Vagina (tissue), 2 donors: ENCODE results near the gene DOK3. TPM values are rescaled to one million over a fixed set of nuclear protein-coding genes. Genes with fewer than 3 reads are reported as not detected.
"Not testable (repeated sequence)": the region's sequence is repeated elsewhere in the genome, so short reads cannot be mapped to it uniquely, and the experiment has no call there.

Experiments
- DNase-seq, 2 donors: peaks; one replicate each; pipeline ENCODE4 v3.0.0-alpha.2; 2017; ENCODE audit errors: extremely low spot score in 2 of 2
- H3K27ac ChIP-seq: fragments of 200-600 bp; sonication (generic); one replicate; pipeline ENCODE4 v1.5.1; 2019
- H3K27me3 ChIP-seq: fragments of 200-600 bp; sonication (generic); one replicate; pipeline ENCODE4 v1.5.1; 2019
- H3K36me3 ChIP-seq, 2 donors: fragments of 200-600 bp; sonication (generic); one replicate each; pipeline ENCODE4 v1.5.1; 2017 to 2019
- H3K4me1 ChIP-seq: fragments of 200-600 bp; sonication (generic); one replicate; pipeline ENCODE4 v1.5.1; 2019
- H3K4me3 ChIP-seq, 2 donors: fragments of 200-600 bp; sonication (generic); 1 replicate in 1 of 2; 2 replicates in 1 of 2; pipeline ENCODE4 v1.5.1; 2016 to 2019
- H3K9me3 ChIP-seq: fragments of 200-600 bp; sonication (generic); one replicate; pipeline ENCODE4 v1.5.1; 2019
- POLR2A ChIP-seq, 2 donors: fragments of 450-650 bp; IDR thresholded peaks; one replicate each; pipeline ENCODE4 v1.6.1; 2017; ENCODE audit warnings: antibody characterized with exemption in 2 of 2, mild to moderate bottlenecking in 2 of 2, moderate library complexity in 2 of 2
- POLR2AphosphoS5 ChIP-seq, 2 donors: sonication (generic); formaldehyde crosslinking; IDR thresholded peaks; one replicate each; pipeline ENCODE4 v1.9.0; 2017; ENCODE audit warnings: antibody characterized with exemption in 2 of 2, mild to moderate bottlenecking in 2 of 2, low read depth in 1 of 2; ENCODE audit not compliant: insufficient read depth in 1 of 2
- intact Hi-C: fragments of 100-400 bp; cut with DNase I; formaldehyde crosslinking; loops from one replicate; pipeline ENCODE4 v1.15.1; 2023
- total RNA-seq: library from RNA; depleted of rRNA; stranded (reverse); fragments of >200 nt; gene quantifications from one replicate; pipeline ENCODE4 v1.2.3, GENCODE V29; 2016
- TF ChIP-seq, protein P1 (sequence below), 3 experiments: fragments of 450-650 bp in 2 of 3; fragments of 200-600 bp in 1 of 3; sonication (generic) in 1 of 3; IDR thresholded peaks; one replicate each; pipeline ENCODE4 v1.5.1; 2017 to 2019; ENCODE audit warnings: antibody characterized with exemption in 3 of 3, mild to moderate bottlenecking in 2 of 3, moderate library complexity in 2 of 3

Gene DOK3
- total RNA-seq, 1 donor from 2014 or later, result 12.0 TPM

DNA sequence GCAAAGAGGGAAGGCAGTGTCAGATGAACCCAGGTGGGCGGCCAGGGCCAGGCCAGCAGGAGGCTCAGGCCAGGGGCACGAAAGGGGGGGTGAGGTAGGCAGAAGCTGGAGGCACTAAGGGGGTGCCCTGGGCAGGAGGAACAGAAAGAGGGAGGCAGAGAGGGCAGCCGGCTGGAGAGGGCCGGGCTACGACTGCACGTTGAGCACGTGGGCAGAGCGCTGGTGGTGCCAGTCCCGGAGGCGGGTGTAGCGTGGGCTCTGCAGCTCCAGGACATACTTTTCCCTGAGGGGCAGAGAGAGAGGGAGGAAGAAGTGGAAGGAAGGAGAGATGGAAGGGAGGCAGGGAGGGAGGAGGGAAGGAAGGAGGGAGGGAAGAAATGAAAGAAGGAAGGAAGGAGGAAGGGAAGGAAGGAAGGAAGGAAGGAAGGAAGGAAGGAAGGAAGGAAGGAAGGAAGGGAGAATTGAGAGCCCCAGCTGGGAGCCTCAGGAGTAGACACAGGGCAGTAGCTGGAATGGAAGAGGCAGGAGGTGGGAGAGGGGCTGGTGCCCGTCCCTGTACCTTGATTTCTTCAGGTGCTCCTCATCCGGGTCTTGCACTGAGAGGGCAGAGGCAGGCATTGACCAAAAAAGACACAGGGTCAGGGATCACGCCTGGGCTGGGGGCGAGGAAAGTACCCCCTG, 19.2 kb downstream of the DOK3 start:
- DNase-seq, result no peak
- peaks cover 28% of the 10 kb centered on the region for H3K4me1 ChIP-seq
- intact Hi-C loops, result no loop called here
- H3K27ac ChIP-seq, result no peak overlapping the region
- H3K27me3 ChIP-seq, result no peaks in the 10 kb centered on the region
- no peak overlapping the region for H3K4me3 ChIP-seq
- TF ChIP-seq, protein P1, sequence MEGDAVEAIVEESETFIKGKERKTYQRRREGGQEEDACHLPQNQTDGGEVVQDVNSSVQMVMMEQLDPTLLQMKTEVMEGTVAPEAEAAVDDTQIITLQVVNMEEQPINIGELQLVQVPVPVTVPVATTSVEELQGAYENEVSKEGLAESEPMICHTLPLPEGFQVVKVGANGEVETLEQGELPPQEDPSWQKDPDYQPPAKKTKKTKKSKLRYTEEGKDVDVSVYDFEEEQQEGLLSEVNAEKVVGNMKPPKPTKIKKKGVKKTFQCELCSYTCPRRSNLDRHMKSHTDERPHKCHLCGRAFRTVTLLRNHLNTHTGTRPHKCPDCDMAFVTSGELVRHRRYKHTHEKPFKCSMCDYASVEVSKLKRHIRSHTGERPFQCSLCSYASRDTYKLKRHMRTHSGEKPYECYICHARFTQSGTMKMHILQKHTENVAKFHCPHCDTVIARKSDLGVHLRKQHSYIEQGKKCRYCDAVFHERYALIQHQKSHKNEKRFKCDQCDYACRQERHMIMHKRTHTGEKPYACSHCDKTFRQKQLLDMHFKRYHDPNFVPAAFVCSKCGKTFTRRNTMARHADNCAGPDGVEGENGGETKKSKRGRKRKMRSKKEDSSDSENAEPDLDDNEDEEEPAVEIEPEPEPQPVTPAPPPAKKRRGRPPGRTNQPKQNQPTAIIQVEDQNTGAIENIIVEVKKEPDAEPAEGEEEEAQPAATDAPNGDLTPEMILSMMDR (IDR thresholded peaks at IDR 0.05), result no peak
- TF ChIP-seq POLR2AphosphoS5 (IDR thresholded peaks at IDR 0.05; ENCODE audit: insufficient read depth in 1 of 2, low read depth in 1 of 2) (no peak), POLR2A (IDR thresholded peaks at IDR 0.05) (no peak)
- no peaks in the 10 kb centered on the region for H3K9me3 ChIP-seq
- peaks cover 0 to 58% of the 10 kb centered on the region in 2 donors for H3K36me3 ChIP-seq

DNA sequence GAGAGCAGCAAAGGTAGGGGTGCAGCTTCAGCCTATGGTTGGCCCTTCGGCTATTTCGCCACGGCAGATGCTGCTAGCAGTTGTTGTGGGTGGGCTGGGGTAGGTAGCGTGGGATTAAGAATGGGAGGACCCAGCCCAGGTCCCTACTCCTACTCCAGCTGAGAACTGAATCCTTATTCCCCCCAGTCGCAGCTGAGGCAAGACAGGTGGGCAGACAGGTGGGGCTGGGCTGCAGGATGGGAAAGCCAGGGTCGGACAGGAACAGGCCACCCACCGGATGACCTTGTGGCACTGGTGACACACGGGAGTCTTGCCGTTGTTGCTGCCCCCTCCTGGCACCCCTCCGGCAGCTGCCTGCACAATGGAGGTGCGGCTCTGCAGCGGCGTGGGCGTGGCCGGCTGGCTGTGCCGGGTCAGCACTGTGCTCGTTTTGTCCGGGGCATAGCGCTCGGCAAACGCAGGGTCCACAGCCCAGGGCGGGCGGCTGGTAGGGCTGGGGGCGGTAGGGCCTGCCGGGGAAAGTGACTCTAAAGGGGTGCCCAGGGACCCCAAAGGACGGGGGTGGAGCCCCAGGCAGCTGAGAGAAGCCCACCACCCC, 20.4 kb downstream of the DOK3 start:
- Histone ChIP-seq H3K9me3 (no peaks in the 10 kb centered on the region), H3K4me3 (no peak overlapping the region), H3K4me1 (peaks cover 21% of the 10 kb centered on the region), H3K36me3 (peaks cover 0 to 63% of the 10 kb centered on the region in 2 donors), H3K27ac (no peak overlapping the region), H3K27me3 (no peaks in the 10 kb centered on the region)
- intact Hi-C loops, result no loop called here
- no peak for DNase-seq
- TF ChIP-seq, protein P1 (IDR thresholded peaks at IDR 0.05), result no peak
- TF ChIP-seq POLR2A (IDR thresholded peaks at IDR 0.05) (no peak), POLR2AphosphoS5 (IDR thresholded peaks at IDR 0.05; ENCODE audit: insufficient read depth in 1 of 2, low read depth in 1 of 2) (no peak)

DNA sequence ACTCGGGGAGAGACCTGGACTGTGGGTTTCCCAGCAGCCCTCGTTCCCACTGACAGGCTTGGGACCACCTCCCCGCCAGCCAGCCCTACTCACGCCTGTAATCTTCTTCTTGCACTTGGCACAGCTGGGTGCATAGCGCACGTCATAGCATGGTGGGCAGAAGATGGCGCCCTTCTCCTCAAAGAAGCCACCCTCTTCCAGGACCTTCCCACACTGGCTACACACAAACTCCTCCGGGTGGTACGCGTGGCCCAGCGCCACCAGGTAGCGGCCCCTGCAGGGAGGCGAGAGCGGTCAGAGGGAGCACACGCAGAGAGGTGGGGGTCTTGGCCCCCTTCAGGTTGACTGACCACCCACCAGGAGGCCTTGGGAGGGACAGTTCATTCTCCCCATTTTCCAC, 21.7 kb downstream of the DOK3 start:
- H3K27ac ChIP-seq, result no peak overlapping the region
- intact Hi-C loops, result no loop called here
- H3K4me3 ChIP-seq, result no peak overlapping the region
- TF ChIP-seq, protein P1 (IDR thresholded peaks at IDR 0.05), result no peak
- TF ChIP-seq POLR2AphosphoS5 (IDR thresholded peaks at IDR 0.05; ENCODE audit: insufficient read depth in 1 of 2, low read depth in 1 of 2) (no peak), POLR2A (IDR thresholded peaks at IDR 0.05) (no peak)
- H3K36me3 ChIP-seq, result peaks cover 0 to 63% of the 10 kb centered on the region in 2 donors
- peaks cover 8% of the 10 kb centered on the region for H3K4me1 ChIP-seq
- H3K9me3 ChIP-seq, result no peaks in the 10 kb centered on the region
- no peak for DNase-seq
- no peaks in the 10 kb centered on the region for H3K27me3 ChIP-seq

DNA sequence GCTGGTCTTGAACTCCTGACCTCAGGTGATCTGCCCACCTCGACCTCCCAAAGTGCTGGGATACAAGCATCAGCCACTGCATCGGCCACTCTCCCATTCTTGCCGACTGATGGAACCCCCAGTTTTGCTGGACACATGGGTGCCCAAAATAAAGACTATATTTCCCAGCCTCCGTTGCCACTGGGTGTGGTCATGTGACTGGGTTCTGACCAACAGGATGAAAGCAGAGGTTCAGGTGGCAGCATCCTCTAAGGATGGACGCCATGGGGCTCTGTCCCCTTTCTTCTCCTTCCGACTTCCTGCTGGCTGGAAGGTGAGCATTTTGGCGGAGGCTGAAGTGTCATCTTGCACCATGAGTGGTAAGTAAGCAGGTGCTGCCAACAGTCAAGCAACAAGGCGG, 22.5 kb downstream of the DOK3 start:
- no peak overlapping the region for H3K27ac ChIP-seq
- no peaks in the 10 kb centered on the region for H3K27me3 ChIP-seq
- peaks cover 5% of the 10 kb centered on the region for H3K4me1 ChIP-seq
- H3K36me3 ChIP-seq, result peaks cover 0 to 63% of the 10 kb centered on the region in 2 donors
- intact Hi-C loops, result no loop called here
- DNase-seq, result no peak
- no peak overlapping the region for H3K4me3 ChIP-seq
- TF ChIP-seq, protein P1 (IDR thresholded peaks at IDR 0.05), result no peak
- TF ChIP-seq POLR2AphosphoS5 (IDR thresholded peaks at IDR 0.05; ENCODE audit: insufficient read depth in 1 of 2, low read depth in 1 of 2), result no peak
- no peak for TF ChIP-seq POLR2A (IDR thresholded peaks at IDR 0.05)
- no peaks in the 10 kb centered on the region for H3K9me3 ChIP-seq

DNA sequence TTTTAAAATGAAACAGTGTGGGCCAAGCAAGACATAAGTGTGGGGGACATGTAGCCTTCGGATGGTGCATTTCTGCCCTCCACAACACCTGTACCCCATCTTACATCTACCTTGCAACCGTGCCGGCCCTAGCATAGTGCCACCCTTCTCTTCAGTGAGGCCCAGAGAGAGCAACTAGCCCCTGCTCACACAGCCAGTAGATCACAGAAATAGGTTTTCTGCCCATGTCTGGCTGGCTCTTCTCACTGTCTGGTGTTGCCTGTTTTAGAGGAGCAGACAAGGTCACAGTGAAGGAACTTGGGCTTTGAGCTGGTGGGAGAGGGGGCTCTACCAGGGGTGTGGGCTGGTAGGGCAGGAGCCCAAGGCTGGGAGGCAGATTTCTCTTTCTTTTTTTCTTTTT, 23.4 kb downstream of the DOK3 start:
- H3K4me3 ChIP-seq, result no peak overlapping the region
- H3K9me3 ChIP-seq, result no peaks in the 10 kb centered on the region
- no peaks in the 10 kb centered on the region for H3K27me3 ChIP-seq
- peaks cover 0 to 55% of the 10 kb centered on the region in 2 donors for H3K36me3 ChIP-seq
- no peak overlapping the region for H3K27ac ChIP-seq
- H3K4me1 ChIP-seq, result peaks cover 9% of the 10 kb centered on the region
- DNase-seq, result no peak
- intact Hi-C loops, result no loop called here
- no peak for TF ChIP-seq POLR2A (IDR thresholded peaks at IDR 0.05)
- no peak for TF ChIP-seq POLR2AphosphoS5 (IDR thresholded peaks at IDR 0.05; ENCODE audit: insufficient read depth in 1 of 2, low read depth in 1 of 2)
- TF ChIP-seq, protein P1 (IDR thresholded peaks at IDR 0.05), result no peak

DNA sequence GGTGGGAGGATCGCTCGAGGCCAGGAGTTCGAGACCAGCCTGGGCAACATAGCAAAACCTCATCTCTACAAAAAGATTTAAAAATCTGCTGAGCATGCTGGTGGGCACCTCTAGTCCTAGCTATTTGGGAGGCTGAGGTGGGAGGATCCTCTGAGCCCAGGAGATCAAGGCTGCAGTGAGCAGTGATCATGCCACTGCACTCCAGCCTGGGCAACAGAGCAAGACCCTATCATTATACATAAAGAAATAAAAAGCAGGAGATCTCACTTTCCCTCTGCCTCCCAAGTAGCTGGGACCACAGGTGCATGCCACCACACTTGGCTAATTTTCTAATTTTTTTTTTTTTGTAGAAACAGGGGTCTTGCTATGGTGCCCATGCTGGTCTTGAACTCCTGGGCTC, 23.9 kb downstream of the DOK3 start:
- H3K4me3 ChIP-seq, H3K27ac ChIP-seq, DNase-seq, H3K9me3 ChIP-seq, H3K27me3 ChIP-seq, intact Hi-C loops: not testable (repeated sequence)
- Histone ChIP-seq H3K36me3 (peaks cover 0 to 50% of the 10 kb centered on the region in 2 donors), H3K4me1 (peaks cover 13% of the 10 kb centered on the region)
